ENCODE measurements around the gene DAPK1. TPM values are rescaled to one million over a fixed set of nuclear protein-coding genes. Genes with fewer than 3 reads are reported as not detected.
"Not testable (repeated sequence)": the region's sequence is repeated elsewhere in the genome, so short reads cannot be mapped to it uniquely, and the experiment has no call there.

The DAPK1 gene
- polyA plus RNA-seq, 1 donor from 2014 or later, result 45.0 TPM

DNA sequence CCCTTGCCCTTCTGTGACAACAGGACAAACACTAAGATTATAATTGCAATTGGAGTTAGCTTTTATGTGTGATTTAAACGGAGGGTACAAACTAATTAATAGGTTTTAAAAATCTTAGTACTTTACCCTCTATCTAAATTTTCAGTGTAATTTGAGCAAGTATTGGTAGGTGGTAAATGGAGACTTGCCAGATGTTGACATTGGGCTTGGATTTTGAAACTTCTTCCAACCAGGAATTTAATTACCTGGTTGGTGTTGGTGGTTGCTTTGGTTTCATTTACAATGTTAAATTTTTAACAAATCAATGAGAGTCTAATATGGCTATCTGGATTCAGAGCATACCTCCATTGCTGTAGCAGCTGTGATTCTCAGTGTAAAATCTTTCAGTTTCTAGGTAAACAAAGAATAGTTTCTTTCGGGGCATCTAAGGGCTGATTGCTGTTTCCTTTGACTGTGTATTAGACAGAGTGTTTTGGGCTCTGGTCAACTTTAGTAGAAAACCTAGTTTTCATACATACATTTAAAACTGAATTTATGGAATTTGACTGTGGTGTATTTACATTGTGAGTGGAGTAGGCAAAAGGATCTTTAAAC is 1.9 kb downstream of the DAPK1 start:
- H3K9ac ChIP-seq (ENCODE audit: low read length), result peak overlapping the region; percentile 95

GRCh38 chr9:87500491-87501270 is 3.0 kb downstream of the DAPK1 start:
- peak overlapping the region; percentile 97 for H3K4me3 ChIP-seq (ENCODE audit: low read length)
- peak overlapping the region; percentile 99 for H3K4me2 ChIP-seq (ENCODE audit: low read length)
- H4K20me1 ChIP-seq (ENCODE audit: insufficient read depth), result no peaks in the 10 kb centered on the region
- TF ChIP-seq EP300 (conservative IDR thresholded peaks at IDR 0.05; ENCODE audit: poor library complexity, severe bottlenecking) (no peak), TAF1 (IDR thresholded peaks at IDR 0.05; ENCODE audit: low read depth) (no peak), SMC3 (conservative IDR thresholded peaks at IDR 0.05; ENCODE audit: poor library complexity) (peak; percentile 61), EZH2 (IDR thresholded peaks at IDR 0.05; ENCODE audit: borderline replicate concordance, insufficient read depth, low read length, poor library complexity, severe bottlenecking) (no peak), MXI1 (conservative IDR thresholded peaks at IDR 0.05; ENCODE audit: poor library complexity, severe bottlenecking) (no peak), CTCF (IDR thresholded peaks at IDR 0.05; ENCODE audit: poor library complexity, severe bottlenecking) (peak; percentile 48)
- no peaks in the 10 kb centered on the region for H3K27me3 ChIP-seq (ENCODE audit: insufficient read depth, low read depth, low read length)
- no peaks in the 10 kb centered on the region for H3K9me3 ChIP-seq (ENCODE audit: low read length)
- H3K27ac ChIP-seq (ENCODE audit: low read length), result no peak overlapping the region
- no peak overlapping the region for H3K9ac ChIP-seq (ENCODE audit: low read length)
- H3K9me2 ChIP-seq (ENCODE audit: insufficient read depth, low read length), result no peaks in the 10 kb centered on the region
- H2AFZ ChIP-seq (ENCODE audit: low read depth, low read length), result no peak overlapping the region
- H3K79me2 ChIP-seq (replicated peaks; ENCODE audit: insufficient read depth, low read length), result peaks cover 55% of the 10 kb centered on the region
- H3K36me3 ChIP-seq (ENCODE audit: insufficient read depth, low read length), result no peaks in the 10 kb centered on the region
- H3F3A ChIP-seq (ENCODE audit: insufficient read depth, low read length, poor library complexity, severe bottlenecking), result peaks cover 5% of the 10 kb centered on the region

More for the DNA sequence above, 1.9 kb downstream of the DAPK1 start:
- Histone ChIP-seq H3K9me2 (ENCODE audit: insufficient read depth, low read length) (no peaks in the 10 kb centered on the region), H3K27me3 (ENCODE audit: insufficient read depth, low read depth, low read length) (no peaks in the 10 kb centered on the region), H3K36me3 (ENCODE audit: insufficient read depth, low read length) (no peaks in the 10 kb centered on the region), H3K79me2 (replicated peaks; ENCODE audit: insufficient read depth, low read length) (peaks cover 48% of the 10 kb centered on the region), H3K4me3 (ENCODE audit: low read length) (peak overlapping the region; percentile 97), H3K9me3 (ENCODE audit: low read length) (no peaks in the 10 kb centered on the region), H2AFZ (ENCODE audit: low read depth, low read length) (no peak overlapping the region), H4K20me1 (ENCODE audit: insufficient read depth) (no peaks in the 10 kb centered on the region), H3K4me2 (ENCODE audit: low read length) (peak overlapping the region; percentile 99), H3K27ac (ENCODE audit: low read length) (peak overlapping the region; percentile 87), H3F3A (ENCODE audit: insufficient read depth, low read length, poor library complexity, severe bottlenecking) (peaks cover 5% of the 10 kb centered on the region)
- TF ChIP-seq SMC3 (conservative IDR thresholded peaks at IDR 0.05; ENCODE audit: poor library complexity) (no peak), POLR2AphosphoS5 (IDR thresholded peaks at IDR 0.05) (no peak), CTCF (IDR thresholded peaks at IDR 0.05; ENCODE audit: poor library complexity, severe bottlenecking) (no peak), EZH2 (IDR thresholded peaks at IDR 0.05; ENCODE audit: borderline replicate concordance, insufficient read depth, low read length, poor library complexity, severe bottlenecking) (no peak), TAF1 (IDR thresholded peaks at IDR 0.05; ENCODE audit: low read depth) (no peak), EP300 (conservative IDR thresholded peaks at IDR 0.05; ENCODE audit: poor library complexity, severe bottlenecking) (no peak), MXI1 (conservative IDR thresholded peaks at IDR 0.05; ENCODE audit: poor library complexity, severe bottlenecking) (no peak), RAD21 (conservative IDR thresholded peaks at IDR 0.05) (no peak)
- TF ChIP-seq, protein P1, sequence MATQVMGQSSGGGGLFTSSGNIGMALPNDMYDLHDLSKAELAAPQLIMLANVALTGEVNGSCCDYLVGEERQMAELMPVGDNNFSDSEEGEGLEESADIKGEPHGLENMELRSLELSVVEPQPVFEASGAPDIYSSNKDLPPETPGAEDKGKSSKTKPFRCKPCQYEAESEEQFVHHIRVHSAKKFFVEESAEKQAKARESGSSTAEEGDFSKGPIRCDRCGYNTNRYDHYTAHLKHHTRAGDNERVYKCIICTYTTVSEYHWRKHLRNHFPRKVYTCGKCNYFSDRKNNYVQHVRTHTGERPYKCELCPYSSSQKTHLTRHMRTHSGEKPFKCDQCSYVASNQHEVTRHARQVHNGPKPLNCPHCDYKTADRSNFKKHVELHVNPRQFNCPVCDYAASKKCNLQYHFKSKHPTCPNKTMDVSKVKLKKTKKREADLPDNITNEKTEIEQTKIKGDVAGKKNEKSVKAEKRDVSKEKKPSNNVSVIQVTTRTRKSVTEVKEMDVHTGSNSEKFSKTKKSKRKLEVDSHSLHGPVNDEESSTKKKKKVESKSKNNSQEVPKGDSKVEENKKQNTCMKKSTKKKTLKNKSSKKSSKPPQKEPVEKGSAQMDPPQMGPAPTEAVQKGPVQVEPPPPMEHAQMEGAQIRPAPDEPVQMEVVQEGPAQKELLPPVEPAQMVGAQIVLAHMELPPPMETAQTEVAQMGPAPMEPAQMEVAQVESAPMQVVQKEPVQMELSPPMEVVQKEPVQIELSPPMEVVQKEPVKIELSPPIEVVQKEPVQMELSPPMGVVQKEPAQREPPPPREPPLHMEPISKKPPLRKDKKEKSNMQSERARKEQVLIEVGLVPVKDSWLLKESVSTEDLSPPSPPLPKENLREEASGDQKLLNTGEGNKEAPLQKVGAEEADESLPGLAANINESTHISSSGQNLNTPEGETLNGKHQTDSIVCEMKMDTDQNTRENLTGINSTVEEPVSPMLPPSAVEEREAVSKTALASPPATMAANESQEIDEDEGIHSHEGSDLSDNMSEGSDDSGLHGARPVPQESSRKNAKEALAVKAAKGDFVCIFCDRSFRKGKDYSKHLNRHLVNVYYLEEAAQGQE (IDR thresholded peaks at IDR 0.05; ENCODE audit: borderline replicate concordance), result no peak

DNA sequence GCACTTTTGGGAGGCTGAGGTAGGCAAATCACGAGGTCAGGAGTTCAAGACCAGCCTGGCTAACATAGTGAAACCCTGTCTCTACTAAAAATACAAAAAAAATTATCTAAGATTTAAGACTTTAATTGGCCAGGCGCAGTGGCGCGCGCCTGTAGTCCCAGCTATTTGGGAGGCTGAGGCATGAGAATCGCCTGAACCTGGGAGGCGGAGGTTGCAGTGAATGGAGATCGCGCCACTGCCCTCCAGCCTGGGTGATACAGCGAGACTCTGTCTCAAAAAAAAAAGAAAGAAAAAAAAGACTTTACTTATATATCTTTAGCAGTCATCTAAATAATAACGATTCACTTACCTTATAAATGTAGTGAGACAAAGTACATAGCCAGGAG is 3.6 kb downstream of the DAPK1 start:
- H3K27ac ChIP-seq (ENCODE audit: low read length); H2AFZ ChIP-seq (ENCODE audit: low read depth, low read length); H3K36me3 ChIP-seq (ENCODE audit: insufficient read depth, low read length); H3K9ac ChIP-seq (ENCODE audit: low read length); H3K9me3 ChIP-seq (ENCODE audit: low read length); H3K4me2 ChIP-seq (ENCODE audit: low read length); H3F3A ChIP-seq (ENCODE audit: insufficient read depth, low read length, poor library complexity, severe bottlenecking); H4K20me1 ChIP-seq (ENCODE audit: insufficient read depth); H3K9me2 ChIP-seq (ENCODE audit: insufficient read depth, low read length); H3K27me3 ChIP-seq (ENCODE audit: insufficient read depth, low read depth, low read length): not testable (repeated sequence)
- peak overlapping the region; percentile 97 for H3K4me3 ChIP-seq (ENCODE audit: low read length)
- H3K79me2 ChIP-seq (replicated peaks; ENCODE audit: insufficient read depth, low read length), result peaks cover 59% of the 10 kb centered on the region
